HepG2 (cell line): Measurements from ENCODE around the gene PFKFB4. TPM values are rescaled to one million over a fixed set of nuclear protein-coding genes. Genes with fewer than 3 reads are reported as not detected.

ENCODE experiments used
- ATAC-seq: fragments of 200-7000 bp; cut with Tn5 transposase; 3 replicates; pipeline ENCODE4 v1.9.1; 2020; ENCODE audit warnings: mild to moderate bottlenecking, moderate library complexity
- BruUV-seq: library from RNA; stranded (reverse); fragments of 400-500 nt; replicated peaks from 2 replicates; lab custom pipeline; 2021; lab: Mats Ljungman, UMichigan
- CTCF ChIA-PET: fragments of 300-600 bp; formaldehyde crosslinking; extraction: SDS; loops from one replicate; lab custom pipeline; 2021; ENCODE audit warnings: low total read pairs, inconsistent platforms, low intra/inter-chr PET ratio; lab: Yijun Ruan, JAX
- POLR2A ChIA-PET: fragments of 350-600 bp; sonication (Branson Sonifier 250); formaldehyde crosslinking; loops from one replicate; lab custom pipeline; 2020; ENCODE audit warnings: antibody characterized with exemption, inconsistent platforms; lab: Yijun Ruan, JAX
- DNase-seq: peaks from one replicate; pipeline ENCODE4 v3.0.0-alpha.2; 2015; ENCODE audit warnings: low spot score
- FAIRE-seq: peaks from 3 replicates; lab custom pipeline; 2011; peaks lifted over from hg19 to GRCh38; lab: Jason Lieb, UNC
- H2AFZ ChIP-seq: one replicate; pipeline ENCODE4 v1.6.1; 2011; ENCODE audit warnings: low read length, inconsistent platforms
- H3K27ac ChIP-seq: fragments of 300-600 bp; 3 replicates; pipeline ENCODE4 v1.8.0; 2011; ENCODE audit warnings: mixed run types, mild to moderate bottlenecking, mixed read lengths, low read length, inconsistent platforms; ENCODE audit not compliant: insufficient read depth; ENCODE audit errors: extremely low read length
- H3K27me3 ChIP-seq, 2 experiments: fragments of 200-600 bp in 1 of 2; 2 replicates in 1 of 2; 3 replicates in 1 of 2; pipeline versions ENCODE4 v1.6.0 to v1.8.0; 2011; ENCODE audit warnings: low read length in 2 of 2, mild to moderate bottlenecking in 2 of 2, moderate library complexity in 2 of 2, inconsistent platforms in 1 of 2; ENCODE audit not compliant: insufficient read depth in 2 of 2, control insufficient read depth in 1 of 2
- H3K36me3 ChIP-seq, 2 experiments: fragments of 200-600 bp in 1 of 2; replicated peaks in 1 of 2; 2 replicates in 1 of 2; 3 replicates in 1 of 2; pipeline versions ENCODE4 v1.5.1 to v1.8.0; 2011; ENCODE audit warnings: low read length in 2 of 2, inconsistent platforms in 1 of 2; ENCODE audit not compliant: insufficient read depth in 2 of 2, control insufficient read depth in 1 of 2
- H3K4me1 ChIP-seq: 2 replicates; pipeline ENCODE4 v1.5.1; 2012; ENCODE audit warnings: low read length, inconsistent platforms; ENCODE audit not compliant: insufficient read depth
- H3K4me2 ChIP-seq: 2 replicates; pipeline ENCODE4 v1.6.0; 2011; ENCODE audit warnings: low read depth, low read length, inconsistent platforms
- H3K4me3 ChIP-seq, 3 experiments: fragments of 200-600 bp in 1 of 3; sonication (generic), shearing (Covaris generic) in 1 of 3; replicated peaks in 1 of 3; 2 replicates each; pipeline ENCODE4 v1.5.1; 2011 to 2016; ENCODE audit warnings: low read length in 3 of 3, inconsistent platforms in 2 of 3, low read depth in 2 of 3, mild to moderate bottlenecking in 2 of 3, control low read depth in 1 of 3, mixed read lengths in 1 of 3; ENCODE audit not compliant: insufficient read depth in 1 of 3
- H3K79me2 ChIP-seq: one replicate; pipeline ENCODE4 v1.6.1; 2011; ENCODE audit warnings: low read length, inconsistent platforms; ENCODE audit not compliant: insufficient read depth
- H3K9ac ChIP-seq: 2 replicates; pipeline ENCODE4 v1.6.0; 2011; ENCODE audit warnings: mild to moderate bottlenecking, low read depth, low read length, inconsistent platforms; ENCODE audit not compliant: insufficient read depth
- H3K9me3 ChIP-seq: 2 replicates; pipeline ENCODE4 v1.5.1; 2012; ENCODE audit warnings: mild to moderate bottlenecking, low read length
- H4K20me1 ChIP-seq: 2 replicates; pipeline ENCODE4 v1.6.0; 2011; ENCODE audit warnings: inconsistent platforms, mild to moderate bottlenecking, low read length, moderate library complexity; ENCODE audit not compliant: insufficient read depth
- POLR2A ChIP-seq, 2 experiments: IDR thresholded peaks; 2 replicates each; pipeline ENCODE4 v1.6.1; 2011; ENCODE audit warnings: low read depth in 2 of 2, low read length in 2 of 2, mild to moderate bottlenecking in 1 of 2, moderate library complexity in 1 of 2; ENCODE audit not compliant: insufficient read depth in 1 of 2
- ZNF274 ChIP-seq: sonication (generic); formaldehyde crosslinking; IDR thresholded peaks from 2 replicates; pipeline ENCODE4 v1.5.1; 2020; ENCODE audit warnings: mild to moderate bottlenecking, missing genetic modification reagents
- ZNF687 ChIP-seq: sonication (generic); formaldehyde crosslinking; IDR thresholded peaks from 2 replicates; pipeline ENCODE4 v1.5.1; 2020; ENCODE audit warnings: mild to moderate bottlenecking, missing genetic modification reagents, moderate library complexity
- WGBS: methylation state at CpG from one replicate; pipeline ENCODE4 v1.1.6; 2017; ENCODE audit warnings: low lambda C conversion rate; 5-methylcytosine and 5-hydroxymethylcytosine counted together
- in situ Hi-C: cut with HindIII; loops from 2 replicates; pipeline ENCODE4 v1.10.0; 2017; ENCODE audit warnings: low pct_unique_long_range_greater_than_20kb; ENCODE audit not compliant: extremely low pct_ligation_motif_present
- intact Hi-C: fragments of 100-400 bp; cut with micrococcal nuclease; formaldehyde crosslinking; loops from one replicate; pipeline ENCODE4 v1.10.0; 2022; ENCODE audit not compliant: unreplicated experiment
- polyA plus RNA-seq, 8 experiments: library from polyadenylated mRNA; depleted of rRNA in 3 of 8; stranded (reverse) in 7 of 8; unstranded in 1 of 8; fragments of >200 nt; fragmentation: Illumina TruSeq in 4 of 8; extraction: Trizol in 4 of 8; gene quantifications; 2 replicates each; pipeline versions ENCODE4 v1.2.1 to v1.2.3, GENCODE V29; 2011 to 2016; ENCODE audit warnings: low read depth in 4 of 8, missing spikeins in 1 of 8, mixed read lengths in 1 of 8; ENCODE audit not compliant: insufficient read depth in 1 of 8
- total RNA-seq, 5 experiments: library from RNA; depleted of rRNA; stranded (reverse); fragments of >200 nt; fragmentation: Illumina TruSeq; extraction: Trizol; gene quantifications; 2 replicates each; pipeline ENCODE4 v1.2.3, GENCODE V29; 2016; ENCODE audit warnings: low read depth in 1 of 5
- TF ChIP-seq, protein P1 (sequence below): sonication (generic); formaldehyde crosslinking; IDR thresholded peaks from 2 replicates; pipeline ENCODE4 v1.4.0; 2020; ENCODE audit warnings: missing genetic modification reagents, borderline replicate concordance
- TF ChIP-seq, protein P2 (sequence below): sonication (generic); formaldehyde crosslinking; IDR thresholded peaks from 2 replicates; pipeline ENCODE4 v1.8.1; 2023; ENCODE audit warnings: mild to moderate bottlenecking, missing genetic modification reagents, borderline replicate concordance

The PFKFB4 gene
- total and polyA plus RNA-seq, 2 of the 13 experiments (the other 11 are each of a cell fraction or from before 2014, with no cell fraction given) = 7.1 to 103 TPM

DNA sequence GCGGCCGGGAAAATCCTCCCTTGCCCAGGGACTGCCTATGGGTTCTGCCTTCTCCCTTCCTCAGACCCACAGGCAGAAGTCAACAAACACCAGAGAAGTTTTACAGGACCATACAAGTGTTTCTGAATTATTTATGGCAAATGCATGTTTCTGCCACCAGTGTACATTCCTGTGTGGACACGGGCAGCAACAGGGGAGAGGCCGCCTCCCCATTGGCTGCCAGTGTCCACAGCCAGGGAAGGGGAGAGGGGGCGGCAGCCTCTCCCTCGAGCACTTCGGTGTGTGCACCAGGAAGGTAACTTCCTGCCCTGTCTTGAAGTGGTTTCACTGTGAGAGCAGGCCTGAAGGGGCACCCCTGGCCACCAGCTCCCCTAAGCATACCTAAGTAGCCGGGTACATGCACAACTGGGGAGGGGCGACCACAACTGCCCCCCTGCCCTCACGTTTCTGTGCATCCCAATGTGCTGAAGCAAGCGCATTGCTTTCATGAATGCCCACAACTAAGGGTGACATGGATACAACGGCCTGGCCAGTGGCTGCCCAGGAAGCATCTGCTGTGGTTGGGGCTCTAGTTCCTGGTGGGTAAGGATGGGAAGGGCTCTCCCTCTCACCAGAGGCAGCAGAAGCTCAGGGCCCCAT is 37.8 kb downstream of the PFKFB4 start:
- no peak overlapping the region for H3K4me2 ChIP-seq
- no peaks in the 10 kb centered on the region for H3K27me3 ChIP-seq
- no peak for ATAC-seq
- FAIRE-seq = no peak
- in situ Hi-C loops = no loop called here
- H3K4me1 ChIP-seq = no peaks in the 10 kb centered on the region
- TSS peak; percentile 27 for BruUV-seq
- CTCF ChIA-PET = no interaction called here
- H3K9me3 ChIP-seq = no peaks in the 10 kb centered on the region
- WGBS = 91% methylated on average over 8 of the region's 12 CpGs
- no peak overlapping the region for H2AFZ ChIP-seq
- H3K36me3 ChIP-seq = peaks cover 11 to 28% of the 10 kb centered on the region in 2 experiments
- no peaks in the 10 kb centered on the region for H3K79me2 ChIP-seq
- H3K27ac ChIP-seq = no peak overlapping the region
- H4K20me1 ChIP-seq = no peaks in the 10 kb centered on the region
- DNase-seq = no peak
- intact Hi-C loops = no loop called here
- no peak overlapping the region for H3K9ac ChIP-seq
- no peak overlapping the region for H3K4me3 ChIP-seq
- TF ChIP-seq ZNF274 (CRISPR knock-in tag) (0 out of 2 replicates have a peak, but pooled peaks have one; percentile 10), POLR2A (IDR thresholded peaks at IDR 0.05; ENCODE audit: insufficient read depth in 1 of 2, low read depth in 2 of 2, low read length in 2 of 2) (peak in 1 of 2 experiments; percentile 15; a peak in 1 of 4 replicates), ZNF687 (CRISPR knock-in tag) (peak; percentile 16; the same call in 1 of the 2 replicates)
- TF ChIP-seq, protein P1, sequence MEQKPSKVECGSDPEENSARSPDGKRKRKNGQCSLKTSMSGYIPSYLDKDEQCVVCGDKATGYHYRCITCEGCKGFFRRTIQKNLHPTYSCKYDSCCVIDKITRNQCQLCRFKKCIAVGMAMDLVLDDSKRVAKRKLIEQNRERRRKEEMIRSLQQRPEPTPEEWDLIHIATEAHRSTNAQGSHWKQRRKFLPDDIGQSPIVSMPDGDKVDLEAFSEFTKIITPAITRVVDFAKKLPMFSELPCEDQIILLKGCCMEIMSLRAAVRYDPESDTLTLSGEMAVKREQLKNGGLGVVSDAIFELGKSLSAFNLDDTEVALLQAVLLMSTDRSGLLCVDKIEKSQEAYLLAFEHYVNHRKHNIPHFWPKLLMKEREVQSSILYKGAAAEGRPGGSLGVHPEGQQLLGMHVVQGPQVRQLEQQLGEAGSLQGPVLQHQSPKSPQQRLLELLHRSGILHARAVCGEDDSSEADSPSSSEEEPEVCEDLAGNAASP (CRISPR knock-in tag) = no peak
- TF ChIP-seq, protein P2, sequence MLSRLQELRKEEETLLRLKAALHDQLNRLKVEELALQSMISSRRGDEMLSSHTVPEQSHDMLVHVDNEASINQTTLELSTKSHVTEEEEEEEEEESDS (CRISPR knock-in tag) = no peak
- POLR2A ChIA-PET = no interaction called here
